K562 (cell line): ENCODE data around the gene TMCC2. TPM values are rescaled to one million over a fixed set of nuclear protein-coding genes. Genes with fewer than 3 reads are reported as not detected.

ENCODE experiments used
- CBFA2T3 ChIP-seq: fragments of 450-650 bp; IDR thresholded peaks from 2 replicates; pipeline ENCODE4 v1.6.1; 2017
- CCNT2 ChIP-seq: IDR thresholded peaks from 2 replicates; pipeline ENCODE4 v1.6.1; 2011; ENCODE audit warnings: borderline replicate concordance, low read depth, mild to moderate bottlenecking, moderate library complexity, mixed read lengths, low read length; ENCODE audit not compliant: insufficient read length; ENCODE audit errors: extremely low read depth
- CEBPB ChIP-seq: fragments of 450-650 bp; IDR thresholded peaks from 2 replicates; pipeline ENCODE4 v1.6.1; 2016; ENCODE audit warnings: missing genetic modification characterization, missing compliant biosample characterization
- DPF2 ChIP-seq: fragments of 450-650 bp; IDR thresholded peaks from 2 replicates; pipeline ENCODE4 v1.6.1; 2016
- L3MBTL2 ChIP-seq: fragments of 450-650 bp; IDR thresholded peaks from 2 replicates; pipeline ENCODE4 v1.6.1; 2016; ENCODE audit warnings: mild to moderate bottlenecking, moderate library complexity
- MAFF ChIP-seq: IDR thresholded peaks from 2 replicates; pipeline ENCODE4 v1.6.1; 2012; ENCODE audit warnings: low read length, improper control_type of control experiment
- MBD2 ChIP-seq: sonication (generic); IDR thresholded peaks from 2 replicates; pipeline ENCODE4 v1.6.1; 2016; ENCODE audit warnings: low read depth, borderline replicate concordance
- MNT ChIP-seq, 2 experiments: fragments of 450-650 bp; conservative IDR thresholded peaks; 2 replicates each; pipeline ENCODE4 v1.6.1; 2017; ENCODE audit warnings: mild to moderate bottlenecking in 2 of 2, moderate library complexity in 2 of 2
- MYC ChIP-seq, 2 experiments: fragments of 250-450 bp in 1 of 2; sonication (Bioruptor Pico) in 1 of 2; IDR thresholded peaks; 2 replicates each; pipeline versions ENCODE4 v1.5.1 to v1.6.1; 2012 to 2021; ENCODE audit warnings: low read depth in 2 of 2, borderline replicate concordance in 1 of 2, improper control_type of control experiment in 1 of 2, low read length in 1 of 2, mild to moderate bottlenecking in 1 of 2, moderate library complexity in 1 of 2
- NRF1 ChIP-seq, 2 experiments: fragments of 450-650 bp; IDR thresholded peaks in 1 of 2; conservative IDR thresholded peaks in 1 of 2; 2 replicates each; pipeline ENCODE4 v1.6.1; 2014; ENCODE audit warnings: mild to moderate bottlenecking in 2 of 2
- RAD21 ChIP-seq, 2 experiments: fragments of 250-450 bp in 1 of 2; fragments of 450-650 bp in 1 of 2; sonication (Bioruptor Pico) in 1 of 2; formaldehyde crosslinking in 1 of 2; IDR thresholded peaks in 1 of 2; conservative IDR thresholded peaks in 1 of 2; 2 replicates each; pipeline versions ENCODE4 v1.4.0 to v1.8.0; 2020 to 2022; ENCODE audit warnings: mild to moderate bottlenecking in 2 of 2, moderate library complexity in 1 of 2
- RBBP5 ChIP-seq: fragments of 200-600 bp; sonication (generic); IDR thresholded peaks from 2 replicates; pipeline ENCODE4 v1.6.1; 2012; ENCODE audit warnings: borderline replicate concordance, mild to moderate bottlenecking, low read length, control low read depth, inconsistent platforms; ENCODE audit not compliant: insufficient read depth, poor library complexity, severe bottlenecking
- RBM25 ChIP-seq: fragments of 200-400 bp; formaldehyde crosslinking; IDR thresholded peaks from 2 replicates; pipeline ENCODE4 v1.6.1; 2018; ENCODE audit warnings: low read length, low read depth, moderate library complexity; ENCODE audit not compliant: severe bottlenecking
- RCOR1 ChIP-seq, 2 experiments: IDR thresholded peaks; 2 replicates each; pipeline ENCODE4 v1.6.1; 2012; ENCODE audit warnings: low read depth in 2 of 2, low read length in 2 of 2, borderline replicate concordance in 1 of 2, improper control_type of control experiment in 1 of 2
- RFX5 ChIP-seq: IDR thresholded peaks from 2 replicates; pipeline ENCODE4 v1.6.1; 2011; ENCODE audit warnings: low read depth, mild to moderate bottlenecking, improper control_type of control experiment, low read length
- SMARCA4 ChIP-seq: fragments of 450-650 bp; IDR thresholded peaks from 2 replicates; pipeline ENCODE4 v1.6.1; 2016
- SMARCE1 ChIP-seq: fragments of 450-650 bp; IDR thresholded peaks from 2 replicates; pipeline ENCODE4 v1.7.1; 2016; ENCODE audit warnings: mild to moderate bottlenecking
- SMC3 ChIP-seq: conservative IDR thresholded peaks from 2 replicates; pipeline ENCODE4 v1.6.1; 2011; ENCODE audit warnings: low read depth, low read length, improper control_type of control experiment; ENCODE audit not compliant: insufficient read depth
- ZFP1 ChIP-seq: fragments of 450-650 bp; formaldehyde crosslinking; IDR thresholded peaks from 2 replicates; pipeline ENCODE4 v1.4.0; 2020; ENCODE audit warnings: mild to moderate bottlenecking, mixed read lengths
- ZNF696 ChIP-seq: fragments of 250-450 bp; sonication (Bioruptor Pico); conservative IDR thresholded peaks from 2 replicates; pipeline ENCODE4 v1.4.0; 2020; ENCODE audit warnings: mild to moderate bottlenecking, moderate library complexity
- polyA plus RNA-seq, 8 experiments: library from polyadenylated mRNA; depleted of rRNA in 4 of 8; stranded (reverse) in 5 of 8; unstranded in 3 of 8; fragments of >200 nt; fragmentation: Nextera tagmentation in 2 of 8; fragmentation: Illumina TruSeq in 1 of 8; extraction: Ambion mirVana in 2 of 8; extraction: Trizol in 1 of 8; gene quantifications; 2 replicates each; pipeline versions ENCODE4 v1.2.1 to v1.2.3, GENCODE V29; 2011 to 2014; ENCODE audit warnings: inconsistent platforms in 1 of 8, missing spikeins in 1 of 8
- total RNA-seq, 7 experiments: library from RNA; depleted of rRNA in 6 of 7; stranded (reverse); fragments of >200 nt in 6 of 7; fragmentation: Illumina TruSeq in 2 of 7; extraction: Trizol in 2 of 7; gene quantifications; 2 replicates each; pipeline versions ENCODE4 v1.2.1 to v1.2.3, GENCODE V29; 2011 to 2021; ENCODE audit warnings: low replicate concordance in 1 of 7
- TF ChIP-seq, protein P1 (sequence below): fragments of 200-800 bp; sonication (Bioruptor generic); IDR thresholded peaks from 2 replicates; pipeline ENCODE4 v1.6.1; 2017; ENCODE audit warnings: missing genetic modification characterization, missing compliant biosample characterization

TMCC2 gene
- total and polyA plus RNA-seq, 9 of the 15 experiments (the other 6 are each of a cell fraction or from before 2014, with no cell fraction given) = 0.06 to 1.8 (median 0.98) TPM

DNA sequence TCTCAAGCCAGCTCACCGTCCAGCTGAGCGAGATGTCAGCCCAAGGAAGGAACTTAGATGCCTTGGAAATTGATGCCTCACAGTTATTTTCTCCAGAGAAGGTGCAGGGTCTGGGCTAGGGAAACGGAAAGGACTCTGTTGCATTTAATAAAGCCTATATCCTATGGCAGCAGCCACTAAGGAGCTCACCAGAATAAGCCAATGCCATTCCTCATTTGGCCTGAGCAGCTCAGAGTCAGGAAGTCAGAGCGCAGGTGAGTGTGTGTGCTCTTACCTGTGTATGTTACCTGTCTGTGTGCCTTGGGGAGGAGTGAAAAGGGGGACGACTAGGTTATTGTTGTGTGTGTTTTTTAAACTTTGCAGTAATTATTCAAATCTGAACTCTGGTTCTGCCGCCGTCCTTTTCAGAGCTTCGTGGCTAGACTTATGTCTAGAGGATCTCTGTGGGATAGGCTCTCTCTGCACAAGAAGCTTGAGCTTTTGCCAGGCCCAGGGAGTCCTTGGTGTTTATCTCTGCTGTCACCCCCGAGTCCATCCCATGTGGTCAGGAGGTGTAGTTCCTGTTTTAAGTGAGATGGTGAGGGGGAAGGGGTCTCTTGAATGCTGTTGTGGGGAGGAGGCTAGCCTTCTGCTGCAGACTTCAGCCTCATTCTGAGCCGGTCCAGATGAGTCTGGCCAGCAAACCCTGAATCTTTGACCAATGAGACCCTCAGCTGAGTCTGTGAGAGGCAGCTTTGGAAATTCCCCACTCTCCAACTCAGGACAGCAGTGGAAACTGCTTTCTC is 2.4 kb downstream of the TMCC2 start (continued):
- TF ChIP-seq, protein P1, sequence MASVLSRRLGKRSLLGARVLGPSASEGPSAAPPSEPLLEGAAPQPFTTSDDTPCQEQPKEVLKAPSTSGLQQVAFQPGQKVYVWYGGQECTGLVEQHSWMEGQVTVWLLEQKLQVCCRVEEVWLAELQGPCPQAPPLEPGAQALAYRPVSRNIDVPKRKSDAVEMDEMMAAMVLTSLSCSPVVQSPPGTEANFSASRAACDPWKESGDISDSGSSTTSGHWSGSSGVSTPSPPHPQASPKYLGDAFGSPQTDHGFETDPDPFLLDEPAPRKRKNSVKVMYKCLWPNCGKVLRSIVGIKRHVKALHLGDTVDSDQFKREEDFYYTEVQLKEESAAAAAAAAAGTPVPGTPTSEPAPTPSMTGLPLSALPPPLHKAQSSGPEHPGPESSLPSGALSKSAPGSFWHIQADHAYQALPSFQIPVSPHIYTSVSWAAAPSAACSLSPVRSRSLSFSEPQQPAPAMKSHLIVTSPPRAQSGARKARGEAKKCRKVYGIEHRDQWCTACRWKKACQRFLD (CRISPR knock-in tag) = no peak
- TF ChIP-seq CCNT2 = no peak
- TF ChIP-seq L3MBTL2 = peak; percentile 51
- TF ChIP-seq SMARCE1 = 0 out of 2 replicates have a peak, but pooled peaks have one; percentile 17
- peak; percentile 54 for TF ChIP-seq CBFA2T3
- TF ChIP-seq RBBP5 = peak; percentile 30
- TF ChIP-seq SMARCA4 = peak; percentile 50; the same call in 1 of the 2 replicates
- peak in 1 of 2 experiments; percentile 58; a peak in 1 of 4 replicates for TF ChIP-seq RCOR1 (IDR thresholded peaks at IDR 0.05; ENCODE audit: borderline replicate concordance in 1 of 2, low read depth in 2 of 2, low read length in 2 of 2)
- TF ChIP-seq SMC3 = no peak
- no peak for TF ChIP-seq RBM25
- TF ChIP-seq ZNF696 = no peak
- TF ChIP-seq RAD21 (CRISPR knock-in tag; conservative IDR thresholded peaks at IDR 0.05 in 1 of 2, IDR thresholded peaks at IDR 0.05 in 1 of 2) = peak in 1 of 2 experiments; percentile 14; a peak in 1 of 4 replicates
- no peak for TF ChIP-seq MAFF
- no peak for TF ChIP-seq MBD2
- TF ChIP-seq MYC (IDR thresholded peaks at IDR 0.05; ENCODE audit: low read depth, low read length) = peak; percentile 69
- TF ChIP-seq MYC (CRISPR knock-in tag; IDR thresholded peaks at IDR 0.05; ENCODE audit: borderline replicate concordance, low read depth) = no peak
- peak in 1 of 2 experiments; percentile 48; a peak in 2 of 4 replicates for TF ChIP-seq MNT (conservative IDR thresholded peaks at IDR 0.05)
- TF ChIP-seq DPF2 = peak; percentile 21; the same call in 1 of the 2 replicates
- TF ChIP-seq NRF1 (conservative IDR thresholded peaks at IDR 0.05 in 1 of 2, IDR thresholded peaks at IDR 0.05 in 1 of 2) = 0 out of 4 replicates have a peak, but pooled peaks of 1 of the 2 experiments have one; percentile 18
- TF ChIP-seq CEBPB = no peak
- no peak for TF ChIP-seq RFX5
- TF ChIP-seq ZFP1 (CRISPR knock-in tag) = no peak
